Endothelial cell of umbilical vein (primary cell): Measurements from ENCODE around the gene VWA1. TPM values are rescaled to one million over a fixed set of nuclear protein-coding genes. Genes with fewer than 3 reads are reported as not detected.

ENCODE experiments used
- BruUV-seq: library from RNA; stranded (reverse); fragments of 400-500 nt; replicated peaks from 2 replicates; lab custom pipeline; 2021; lab: Mats Ljungman, UMichigan
- CTCF ChIA-PET: fragments of 300-600, 350-600 bp; sonication (Branson Sonifier 250); formaldehyde crosslinking; loops from one replicate; lab custom pipeline; 2021; ENCODE audit warnings: antibody characterized with exemption, inconsistent platforms; lab: Charles Lee
- POLR2A ChIA-PET: fragments of 300-600, 350-600 bp; sonication (Branson Sonifier 250); formaldehyde crosslinking; loops from one replicate; lab custom pipeline; 2021; ENCODE audit warnings: antibody characterized with exemption, inconsistent platforms; lab: Charles Lee
- DNase-seq: peaks from one replicate; pipeline ENCODE4 v3.0.0-alpha.2; 2011; ENCODE audit warnings: low read depth, low spot score
- FAIRE-seq: peaks from 2 replicates; lab custom pipeline; 2011; peaks lifted over from hg19 to GRCh38; lab: Jason Lieb, UNC
- H2AFZ ChIP-seq: 2 replicates; pipeline ENCODE4 v1.6.0; 2012; ENCODE audit warnings: low read depth, low read length, control low read depth, inconsistent platforms
- H3K27ac ChIP-seq: 2 replicates; pipeline ENCODE4 v1.5.1; 2011; ENCODE audit warnings: low read depth, mild to moderate bottlenecking, control low read depth, low read length, moderate library complexity; ENCODE audit not compliant: insufficient read depth
- H3K27me3 ChIP-seq, 2 experiments: 2 replicates each; pipeline versions ENCODE4 v1.6.0 to v1.6.1; 2011; ENCODE audit warnings: low read length in 2 of 2, mixed read lengths in 1 of 2; ENCODE audit not compliant: control insufficient read depth in 2 of 2, insufficient read depth in 2 of 2
- H3K36me3 ChIP-seq, 2 experiments: 2 replicates in 1 of 2; 3 replicates in 1 of 2; pipeline ENCODE4 v1.5.1; 2011; ENCODE audit warnings: low read length in 2 of 2, mild to moderate bottlenecking in 1 of 2, moderate library complexity in 1 of 2; ENCODE audit not compliant: control insufficient read depth in 2 of 2, insufficient read depth in 2 of 2; ENCODE audit errors: extremely low read depth in 1 of 2
- H3K4me1 ChIP-seq: 3 replicates; pipeline ENCODE4 v1.5.1; 2011; ENCODE audit warnings: mild to moderate bottlenecking, low read length; ENCODE audit not compliant: control insufficient read depth, insufficient read depth; ENCODE audit errors: extremely low read depth
- H3K4me2 ChIP-seq: 2 replicates; pipeline ENCODE4 v1.6.1; 2011; ENCODE audit warnings: low read length, control low read depth, mixed read lengths; ENCODE audit not compliant: insufficient read depth
- H3K4me3 ChIP-seq, 3 experiments: fragments of 200-600 bp in 1 of 3; sonication (generic), shearing (Covaris generic) in 1 of 3; replicated peaks in 1 of 3; 2 replicates each; pipeline ENCODE4 v1.5.1; 2011 to 2016; ENCODE audit warnings: control low read depth in 3 of 3, low read length in 3 of 3, mild to moderate bottlenecking in 2 of 3, inconsistent platforms in 1 of 3, low read depth in 1 of 3, moderate library complexity in 1 of 3; ENCODE audit not compliant: insufficient read depth in 1 of 3
- H3K79me2 ChIP-seq: 2 replicates; pipeline ENCODE4 v1.6.0; 2012; ENCODE audit warnings: low read length, inconsistent platforms; ENCODE audit not compliant: control insufficient read depth, insufficient read depth
- H3K9ac ChIP-seq: replicated peaks from 2 replicates; pipeline ENCODE3; 2011; ENCODE audit warnings: low read length, control low read depth; ENCODE audit not compliant: insufficient read depth; ENCODE audit errors: extremely low read depth
- H3K9me1 ChIP-seq: replicated peaks from 3 replicates; pipeline ENCODE4 v1.6.0; 2011; ENCODE audit warnings: mild to moderate bottlenecking, low read length; ENCODE audit not compliant: control insufficient read depth, insufficient read depth; ENCODE audit errors: extremely low read depth
- H3K9me3 ChIP-seq: replicated peaks from 2 replicates; pipeline ENCODE4 v1.5.1; 2012; ENCODE audit warnings: low read length, inconsistent platforms; ENCODE audit not compliant: control insufficient read depth, insufficient read depth
- H4K20me1 ChIP-seq: replicated peaks from 2 replicates; pipeline ENCODE3; 2011; ENCODE audit warnings: mild to moderate bottlenecking, low read length; ENCODE audit not compliant: control insufficient read depth, insufficient read depth; ENCODE audit errors: extremely low read depth
- EZH2 ChIP-seq: IDR thresholded peaks from 2 replicates; pipeline ENCODE4 v1.6.1; 2012; ENCODE audit warnings: borderline replicate concordance, low read depth, mild to moderate bottlenecking, moderate library complexity, low read length, inconsistent platforms; ENCODE audit not compliant: severe bottlenecking
- POLR2AphosphoS5 ChIP-seq: IDR thresholded peaks from 2 replicates; pipeline ENCODE4 v1.6.1; 2012; ENCODE audit warnings: low read depth, mild to moderate bottlenecking, control low read depth, low read length, moderate library complexity; ENCODE audit not compliant: insufficient read depth
- dilution Hi-C: fragments of 300-500 bp; cut with MboI; formaldehyde crosslinking; loops from one replicate; pipeline ENCODE4 v1.15.0; 2019; ENCODE audit warnings: low sequenced_read_pairs; ENCODE audit not compliant: extremely low pct_ligation_motif_present
- intact Hi-C: fragments of 100-400 bp; cut with micrococcal nuclease; formaldehyde crosslinking; loops from one replicate; pipeline ENCODE4 v1.10.0; 2022
- polyA plus RNA-seq, 4 experiments: library from polyadenylated mRNA; depleted of rRNA in 3 of 4; stranded (reverse) in 3 of 4; unstranded in 1 of 4; fragments of >200 nt; gene quantifications; 2 replicates each; pipeline versions ENCODE4 v1.2.1 to v1.2.3, GENCODE V29; 2011 to 2012; ENCODE audit warnings: missing spikeins in 1 of 4
- total RNA-seq: library from RNA; stranded (reverse); gene quantifications from 2 replicates; pipeline ENCODE4 v1.2.3, GENCODE V29; 2021
- TF ChIP-seq, protein P1 (sequence below), 2 donors: IDR thresholded peaks; 1 replicate in 1 of 2; 2 replicates in 1 of 2; pipeline ENCODE4 v1.5.1; 2011; ENCODE audit warnings: low read length in 2 of 2, mild to moderate bottlenecking in 2 of 2, moderate library complexity in 2 of 2, control low read depth in 1 of 2, inconsistent platforms in 1 of 2, low read depth in 1 of 2; ENCODE audit not compliant: insufficient read depth in 1 of 2; ENCODE audit errors: extremely low read depth in 1 of 2

The VWA1 gene
- total and polyA plus RNA-seq, 2 donors (not counting 3 experiments of a cell fraction or from before 2014, with no cell fraction given): 2.0 to 6.1 TPM

DNA sequence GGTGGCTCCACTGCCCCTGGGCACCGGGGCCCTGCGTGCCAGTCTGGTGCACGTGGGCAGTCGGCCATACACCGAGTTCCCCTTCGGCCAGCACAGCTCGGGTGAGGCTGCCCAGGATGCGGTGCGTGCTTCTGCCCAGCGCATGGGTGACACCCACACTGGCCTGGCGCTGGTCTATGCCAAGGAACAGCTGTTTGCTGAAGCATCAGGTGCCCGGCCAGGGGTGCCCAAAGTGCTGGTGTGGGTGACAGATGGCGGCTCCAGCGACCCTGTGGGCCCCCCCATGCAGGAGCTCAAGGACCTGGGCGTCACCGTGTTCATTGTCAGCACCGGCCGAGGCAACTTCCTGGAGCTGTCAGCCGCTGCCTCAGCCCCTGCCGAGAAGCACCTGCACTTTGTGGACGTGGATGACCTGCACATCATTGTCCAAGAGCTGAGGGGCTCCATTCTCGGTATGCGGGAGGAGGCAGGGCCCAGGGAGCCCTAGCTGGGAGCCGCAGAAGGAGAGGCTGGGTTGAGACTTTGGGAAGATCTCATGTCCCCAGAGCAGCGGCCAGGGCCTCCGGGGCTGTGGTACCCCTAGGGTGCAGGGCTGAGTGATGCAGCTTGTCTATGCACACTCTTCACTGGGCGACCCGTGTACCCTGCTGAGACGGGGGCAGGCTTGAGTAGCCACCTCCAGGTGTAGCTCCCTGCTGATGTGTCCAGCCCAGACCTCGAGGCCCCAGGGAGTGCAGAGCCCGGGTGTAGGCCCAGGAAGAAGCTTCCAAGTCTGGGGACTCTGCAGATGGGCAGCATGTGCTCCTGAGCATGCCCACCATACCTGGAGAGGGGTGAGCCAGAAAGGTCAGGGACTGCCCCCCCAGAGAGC, 1.8 kb downstream of the VWA1 start:
- dilution Hi-C loops (no loop called here), intact Hi-C loops (no loop called here)
- CTCF ChIA-PET: interaction anchor here (0.7 to 1.6 kb wide), 3 partner anchors 10 to 35 kb away, joined by 3 to 7 read pairs (median 4); no protein-coding TSS in a partner anchor
- Histone ChIP-seq H3K4me1 (peaks cover 13% of the 10 kb centered on the region), H3K36me3 (no peaks in the 10 kb centered on the region), H3K4me2 (no peak overlapping the region), H4K20me1 (no peaks in the 10 kb centered on the region), H3K9me1 (no peaks in the 10 kb centered on the region), H3K9ac (no peak overlapping the region), H3K27me3 (no peaks in the 10 kb centered on the region), H3K79me2 (no peaks in the 10 kb centered on the region), H3K9me3 (no peaks in the 10 kb centered on the region), H2AFZ (no peak overlapping the region), H3K27ac (no peak overlapping the region), H3K4me3 (no peak overlapping the region)
- TF ChIP-seq POLR2AphosphoS5 (no peak), EZH2 (no peak)
- TF ChIP-seq, protein P1, sequence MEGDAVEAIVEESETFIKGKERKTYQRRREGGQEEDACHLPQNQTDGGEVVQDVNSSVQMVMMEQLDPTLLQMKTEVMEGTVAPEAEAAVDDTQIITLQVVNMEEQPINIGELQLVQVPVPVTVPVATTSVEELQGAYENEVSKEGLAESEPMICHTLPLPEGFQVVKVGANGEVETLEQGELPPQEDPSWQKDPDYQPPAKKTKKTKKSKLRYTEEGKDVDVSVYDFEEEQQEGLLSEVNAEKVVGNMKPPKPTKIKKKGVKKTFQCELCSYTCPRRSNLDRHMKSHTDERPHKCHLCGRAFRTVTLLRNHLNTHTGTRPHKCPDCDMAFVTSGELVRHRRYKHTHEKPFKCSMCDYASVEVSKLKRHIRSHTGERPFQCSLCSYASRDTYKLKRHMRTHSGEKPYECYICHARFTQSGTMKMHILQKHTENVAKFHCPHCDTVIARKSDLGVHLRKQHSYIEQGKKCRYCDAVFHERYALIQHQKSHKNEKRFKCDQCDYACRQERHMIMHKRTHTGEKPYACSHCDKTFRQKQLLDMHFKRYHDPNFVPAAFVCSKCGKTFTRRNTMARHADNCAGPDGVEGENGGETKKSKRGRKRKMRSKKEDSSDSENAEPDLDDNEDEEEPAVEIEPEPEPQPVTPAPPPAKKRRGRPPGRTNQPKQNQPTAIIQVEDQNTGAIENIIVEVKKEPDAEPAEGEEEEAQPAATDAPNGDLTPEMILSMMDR (IDR thresholded peaks at IDR 0.05; ENCODE audit: extremely low read depth in 1 of 2, insufficient read depth in 1 of 2, low read depth in 1 of 2, low read length in 2 of 2): no peak
- no peak for DNase-seq
- no peak for FAIRE-seq
- no TSS peak for BruUV-seq
- POLR2A ChIA-PET: no interaction called here
